ENCODE results near the gene NTN1. TPM values are rescaled to one million over a fixed set of nuclear protein-coding genes. Genes with fewer than 3 reads are reported as not detected.

Gene NTN1
- total and polyA plus RNA-seq, 2 of the 4 experiments (the other 2 are of a cell fraction): under 0.01 to 0.07 TPM

- Histone ChIP-seq H3K23ac (ENCODE audit: low read depth, low read length) (no peak overlapping the region), H4K8ac (ENCODE audit: low read depth in 2 of 2, low read length in 2 of 2) (no peak overlapping the region), H2BK20ac (ENCODE audit: low read depth, low read length) (no peak overlapping the region), H2BK120ac (ENCODE audit: low read depth, low read length) (no peak overlapping the region), H3K4ac (ENCODE audit: low read depth, low read length) (no peak overlapping the region), H3K14ac (replicated peaks; ENCODE audit: low read depth, low read length) (no peak overlapping the region), H3K18ac (ENCODE audit: low read depth, low read length) (no peak overlapping the region), H3K4me3 (ENCODE audit: insufficient read depth, low read depth, low read length) (no peak overlapping the region), H3K56ac (ENCODE audit: extremely low read depth, insufficient read depth, low read length) (no peak overlapping the region), H2AFZ (replicated peaks; ENCODE audit: low read length, poor library complexity) (no peak overlapping the region), H2BK5ac (ENCODE audit: low read depth, low read length, poor library complexity, severe bottlenecking) (no peak overlapping the region), H3K4me2 (ENCODE audit: low read depth, low read length) (no peak overlapping the region), H3K36me3 (ENCODE audit: control insufficient read depth, insufficient read depth, low read length) (no peaks in the 10 kb centered on the region), H4K5ac (ENCODE audit: low read depth, low read length) (no peak overlapping the region), H2BK15ac (ENCODE audit: low read depth, low read length) (no peak overlapping the region), H3K9me3 (ENCODE audit: control insufficient read depth, insufficient read depth, low read length) (no peaks in the 10 kb centered on the region), H4K91ac (ENCODE audit: insufficient read depth, low read depth, low read length) (no peak overlapping the region), H3K27me3 (ENCODE audit: control insufficient read depth, insufficient read depth, low read length) (no peaks in the 10 kb centered on the region), H3K9ac (ENCODE audit: low read depth, low read length) (no peak overlapping the region), H3K79me1 (ENCODE audit: low read depth in 1 of 2, low read length in 2 of 2) (no peaks in the 10 kb centered on the region), H2AK9ac (replicated peaks; ENCODE audit: low read depth, low read length, poor library complexity) (no peak overlapping the region), H2AK5ac (ENCODE audit: low read depth, low read length) (no peak overlapping the region), H3K4me1 (ENCODE audit: control insufficient read depth, insufficient read depth, low read length) (peaks cover 1% of the 10 kb centered on the region; the same call in 1 of the 2 replicates), H3K9me1 (ENCODE audit: insufficient read depth, low read length) (peaks cover 4% of the 10 kb centered on the region; the same call in 1 of the 2 replicates), H3K27ac (ENCODE audit: insufficient read depth, low read length) (no peak overlapping the region), H4K20me1 (ENCODE audit: insufficient read depth, low read length) (no peaks in the 10 kb centered on the region)
- POLR2A ChIA-PET (ENCODE audit: unreplicated experiment): no interaction called here
- TF ChIP-seq CEBPB (IDR thresholded peaks at IDR 0.05; ENCODE audit: low read depth, low read length) (no peak), SMC3 (IDR thresholded peaks at IDR 0.05; ENCODE audit: low read depth, low read length) (no peak), MXI1 (IDR thresholded peaks at IDR 0.05; ENCODE audit: borderline replicate concordance, low read depth, low read length) (no peak), POLR2A (IDR thresholded peaks at IDR 0.05; ENCODE audit: low read depth, low read length) (no peak), MAFK (IDR thresholded peaks at IDR 0.05; ENCODE audit: low read depth, low read length) (no peak), NFE2L2 (IDR thresholded peaks at IDR 0.05; ENCODE audit: low read depth, low read length) (no peak), BHLHE40 (IDR thresholded peaks at IDR 0.05; ENCODE audit: low read depth, low read length) (no peak), MAZ (IDR thresholded peaks at IDR 0.05; ENCODE audit: borderline replicate concordance, low read depth, low read length) (no peak), FOS (IDR thresholded peaks at IDR 0.05; ENCODE audit: low read depth, low read length) (no peak), CHD1 (IDR thresholded peaks at IDR 0.05; ENCODE audit: low read depth, low read length) (no peak)
- ATAC-seq (ENCODE audit: low read depth): no peak
- CTCF ChIA-PET: interaction anchor here (0.5 kb wide), 1 partner anchor 1707 kb away, joined by 4 read pairs; no protein-coding TSS in a partner anchor
- 90 to 100% methylated on average over 1 to 2 of the region's 14 CpGs for WGBS, 2 experiments (ENCODE audit: extremely low coverage in 2 of 2, insufficient read length in 1 of 2)
- dilution Hi-C loops (cut with HindIII; ENCODE audit: low sequenced_read_pairs, unreplicated experiment) (no loop called here), intact Hi-C loops (cut with micrococcal nuclease) (no loop called here), in situ Hi-C loops (cut with MboI; ENCODE audit: low sequenced_read_pairs) (no loop called here)
- no TSS peak for BruUV-seq (replicated peaks)
- DNase-seq: no peak
Observed at GRCh38 chr17:9266031-9266680, 244.8 kb downstream of the NTN1 start.
